ENCODE results near the gene LIPJ. TPM values are rescaled to one million over a fixed set of nuclear protein-coding genes. Genes with fewer than 3 reads are reported as not detected.

Gene LIPJ
- total and polyA plus RNA-seq, 2 of the 13 experiments (the other 11 are each of a cell fraction or from before 2014, with no cell fraction given) = not detected

DNA sequence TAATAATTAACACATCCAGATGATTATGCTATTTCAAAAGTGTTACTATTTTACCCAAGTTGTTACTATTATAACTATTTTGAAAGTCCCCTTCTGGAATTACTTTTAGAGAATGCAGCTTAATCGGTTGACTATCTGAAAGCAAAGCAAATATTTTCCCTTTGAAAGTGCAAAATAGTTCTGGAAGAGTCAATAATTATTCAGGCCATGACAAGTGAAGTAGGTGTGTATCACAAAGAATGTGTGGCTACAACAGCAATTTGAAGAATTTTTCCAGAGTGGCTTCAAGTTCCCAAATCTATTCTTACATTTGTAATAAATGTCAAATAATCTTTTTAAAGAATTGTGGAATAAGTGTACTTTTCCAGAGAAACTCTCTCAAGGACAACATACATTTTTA lies 46.2 kb upstream of the LIPJ start:
- H3K4me1 ChIP-seq (ENCODE audit: insufficient read depth, low read length) = no peaks in the 10 kb centered on the region
- 4% methylated on average over 1 of the region's 1 CpG for WGBS (ENCODE audit: low lambda C conversion rate)
- no peaks in the 10 kb centered on the region for H4K20me1 ChIP-seq (ENCODE audit: insufficient read depth, low read length)
- no peak overlapping the region for H3K4me3 ChIP-seq (replicated peaks in 1 of 3; ENCODE audit: insufficient read depth in 1 of 3, low read depth in 2 of 3, low read length in 3 of 3)
- BruUV-seq (replicated peaks) = no TSS peak
- FAIRE-seq (no peak), ATAC-seq (no peak), DNase-seq (ENCODE audit: low spot score) (no peak)
- H3K4me2 ChIP-seq (ENCODE audit: low read depth, low read length) = no peak overlapping the region
- H3K36me3 ChIP-seq (replicated peaks in 1 of 2; ENCODE audit: control insufficient read depth in 1 of 2, insufficient read depth in 2 of 2, low read length in 2 of 2) = no peaks in the 10 kb centered on the region
- no peak overlapping the region for H3K9ac ChIP-seq (ENCODE audit: insufficient read depth, low read depth, low read length)
- intact Hi-C loops (cut with micrococcal nuclease; ENCODE audit: unreplicated experiment) (no loop called here), in situ Hi-C loops (cut with HindIII; ENCODE audit: extremely low pct_ligation_motif_present, low pct_unique_long_range_greater_than_20kb) (no loop called here)
- H3K27ac ChIP-seq (ENCODE audit: extremely low read length, insufficient read depth, low read length) = no peak overlapping the region
- no peaks in the 10 kb centered on the region for H3K27me3 ChIP-seq (ENCODE audit: control insufficient read depth in 1 of 2, insufficient read depth in 2 of 2, low read length in 2 of 2)
- no peaks in the 10 kb centered on the region for H3K9me3 ChIP-seq (ENCODE audit: low read length)
- no peaks in the 10 kb centered on the region for H3K79me2 ChIP-seq (ENCODE audit: insufficient read depth, low read length)
- no peak overlapping the region for H2AFZ ChIP-seq (ENCODE audit: low read length)
- POLR2A ChIA-PET = no interaction called here
- CTCF ChIA-PET (ENCODE audit: low intra/inter-chr PET ratio, low total read pairs) = no interaction called here
- TF ChIP-seq HIVEP1 (CRISPR knock-in tag; IDR thresholded peaks at IDR 0.05) (no peak), NRL (CRISPR knock-in tag; IDR thresholded peaks at IDR 0.05; ENCODE audit: borderline replicate concordance) (no peak), HMGA1 (CRISPR knock-in tag; conservative IDR thresholded peaks at IDR 0.05) (no peak), RBFOX2 (IDR thresholded peaks at IDR 0.05; ENCODE audit: low read depth, low read length) (no peak), MXD4 (CRISPR knock-in tag; IDR thresholded peaks at IDR 0.05) (no peak), HDAC1 (CRISPR knock-in tag; IDR thresholded peaks at IDR 0.05) (no peak), EP300 (IDR thresholded peaks at IDR 0.05; ENCODE audit: low read depth in 2 of 2, low read length in 2 of 2) (no peak), EP300 (CRISPR knock-in tag; IDR thresholded peaks at IDR 0.05; ENCODE audit: borderline replicate concordance) (no peak), ATAD3A (CRISPR knock-in tag; IDR thresholded peaks at IDR 0.05) (no peak), ZNF251 (CRISPR knock-in tag; IDR thresholded peaks at IDR 0.05) (no peak), ERF (CRISPR knock-in tag; IDR thresholded peaks at IDR 0.05) (no peak), CCAR2 (optimal IDR thresholded peaks at IDR 0.05; ENCODE audit: low read depth, low read length) (no peak), ZKSCAN5 (CRISPR knock-in tag; IDR thresholded peaks at IDR 0.05) (no peak), NR2F1 (CRISPR knock-in tag; IDR thresholded peaks at IDR 0.05) (no peak), ZSCAN9 (CRISPR knock-in tag; IDR thresholded peaks at IDR 0.05; ENCODE audit: borderline replicate concordance) (no peak), DNMT3B (CRISPR knock-in tag; conservative IDR thresholded peaks at IDR 0.05) (no peak)
- TF ChIP-seq, protein P1, sequence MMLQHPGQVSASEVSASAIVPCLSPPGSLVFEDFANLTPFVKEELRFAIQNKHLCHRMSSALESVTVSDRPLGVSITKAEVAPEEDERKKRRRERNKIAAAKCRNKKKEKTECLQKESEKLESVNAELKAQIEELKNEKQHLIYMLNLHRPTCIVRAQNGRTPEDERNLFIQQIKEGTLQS (CRISPR knock-in tag; IDR thresholded peaks at IDR 0.05) = no peak
- TF ChIP-seq, protein P2, sequence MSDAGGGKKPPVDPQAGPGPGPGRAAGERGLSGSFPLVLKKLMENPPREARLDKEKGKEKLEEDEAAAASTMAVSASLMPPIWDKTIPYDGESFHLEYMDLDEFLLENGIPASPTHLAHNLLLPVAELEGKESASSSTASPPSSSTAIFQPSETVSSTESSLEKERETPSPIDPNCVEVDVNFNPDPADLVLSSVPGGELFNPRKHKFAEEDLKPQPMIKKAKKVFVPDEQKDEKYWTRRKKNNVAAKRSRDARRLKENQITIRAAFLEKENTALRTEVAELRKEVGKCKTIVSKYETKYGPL (CRISPR knock-in tag; IDR thresholded peaks at IDR 0.05) = no peak
- TF ChIP-seq, protein P3, sequence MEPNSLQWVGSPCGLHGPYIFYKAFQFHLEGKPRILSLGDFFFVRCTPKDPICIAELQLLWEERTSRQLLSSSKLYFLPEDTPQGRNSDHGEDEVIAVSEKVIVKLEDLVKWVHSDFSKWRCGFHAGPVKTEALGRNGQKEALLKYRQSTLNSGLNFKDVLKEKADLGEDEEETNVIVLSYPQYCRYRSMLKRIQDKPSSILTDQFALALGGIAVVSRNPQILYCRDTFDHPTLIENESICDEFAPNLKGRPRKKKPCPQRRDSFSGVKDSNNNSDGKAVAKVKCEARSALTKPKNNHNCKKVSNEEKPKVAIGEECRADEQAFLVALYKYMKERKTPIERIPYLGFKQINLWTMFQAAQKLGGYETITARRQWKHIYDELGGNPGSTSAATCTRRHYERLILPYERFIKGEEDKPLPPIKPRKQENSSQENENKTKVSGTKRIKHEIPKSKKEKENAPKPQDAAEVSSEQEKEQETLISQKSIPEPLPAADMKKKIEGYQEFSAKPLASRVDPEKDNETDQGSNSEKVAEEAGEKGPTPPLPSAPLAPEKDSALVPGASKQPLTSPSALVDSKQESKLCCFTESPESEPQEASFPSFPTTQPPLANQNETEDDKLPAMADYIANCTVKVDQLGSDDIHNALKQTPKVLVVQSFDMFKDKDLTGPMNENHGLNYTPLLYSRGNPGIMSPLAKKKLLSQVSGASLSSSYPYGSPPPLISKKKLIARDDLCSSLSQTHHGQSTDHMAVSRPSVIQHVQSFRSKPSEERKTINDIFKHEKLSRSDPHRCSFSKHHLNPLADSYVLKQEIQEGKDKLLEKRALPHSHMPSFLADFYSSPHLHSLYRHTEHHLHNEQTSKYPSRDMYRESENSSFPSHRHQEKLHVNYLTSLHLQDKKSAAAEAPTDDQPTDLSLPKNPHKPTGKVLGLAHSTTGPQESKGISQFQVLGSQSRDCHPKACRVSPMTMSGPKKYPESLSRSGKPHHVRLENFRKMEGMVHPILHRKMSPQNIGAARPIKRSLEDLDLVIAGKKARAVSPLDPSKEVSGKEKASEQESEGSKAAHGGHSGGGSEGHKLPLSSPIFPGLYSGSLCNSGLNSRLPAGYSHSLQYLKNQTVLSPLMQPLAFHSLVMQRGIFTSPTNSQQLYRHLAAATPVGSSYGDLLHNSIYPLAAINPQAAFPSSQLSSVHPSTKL (CRISPR knock-in tag; IDR thresholded peaks at IDR 0.05) = no peak
- TF ChIP-seq, protein P4, sequence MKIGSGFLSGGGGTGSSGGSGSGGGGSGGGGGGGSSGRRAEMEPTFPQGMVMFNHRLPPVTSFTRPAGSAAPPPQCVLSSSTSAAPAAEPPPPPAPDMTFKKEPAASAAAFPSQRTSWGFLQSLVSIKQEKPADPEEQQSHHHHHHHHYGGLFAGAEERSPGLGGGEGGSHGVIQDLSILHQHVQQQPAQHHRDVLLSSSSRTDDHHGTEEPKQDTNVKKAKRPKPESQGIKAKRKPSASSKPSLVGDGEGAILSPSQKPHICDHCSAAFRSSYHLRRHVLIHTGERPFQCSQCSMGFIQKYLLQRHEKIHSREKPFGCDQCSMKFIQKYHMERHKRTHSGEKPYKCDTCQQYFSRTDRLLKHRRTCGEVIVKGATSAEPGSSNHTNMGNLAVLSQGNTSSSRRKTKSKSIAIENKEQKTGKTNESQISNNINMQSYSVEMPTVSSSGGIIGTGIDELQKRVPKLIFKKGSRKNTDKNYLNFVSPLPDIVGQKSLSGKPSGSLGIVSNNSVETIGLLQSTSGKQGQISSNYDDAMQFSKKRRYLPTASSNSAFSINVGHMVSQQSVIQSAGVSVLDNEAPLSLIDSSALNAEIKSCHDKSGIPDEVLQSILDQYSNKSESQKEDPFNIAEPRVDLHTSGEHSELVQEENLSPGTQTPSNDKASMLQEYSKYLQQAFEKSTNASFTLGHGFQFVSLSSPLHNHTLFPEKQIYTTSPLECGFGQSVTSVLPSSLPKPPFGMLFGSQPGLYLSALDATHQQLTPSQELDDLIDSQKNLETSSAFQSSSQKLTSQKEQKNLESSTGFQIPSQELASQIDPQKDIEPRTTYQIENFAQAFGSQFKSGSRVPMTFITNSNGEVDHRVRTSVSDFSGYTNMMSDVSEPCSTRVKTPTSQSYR (CRISPR knock-in tag; IDR thresholded peaks at IDR 0.05; ENCODE audit: borderline replicate concordance) = no peak
